Endothelial cell of umbilical vein (primary cell): ENCODE measurements around the gene SCGN. TPM values are rescaled to one million over a fixed set of nuclear protein-coding genes. Genes with fewer than 3 reads are reported as not detected.

Experiments
- BruUV-seq: library from RNA; stranded (reverse); fragments of 400-500 nt; replicated peaks from 2 replicates; lab custom pipeline; 2021; lab: Mats Ljungman, UMichigan
- CTCF ChIA-PET: fragments of 300-600, 350-600 bp; sonication (Branson Sonifier 250); formaldehyde crosslinking; loops from one replicate; lab custom pipeline; 2021; ENCODE audit warnings: antibody characterized with exemption, inconsistent platforms; lab: Charles Lee
- POLR2A ChIA-PET: fragments of 300-600, 350-600 bp; sonication (Branson Sonifier 250); formaldehyde crosslinking; loops from one replicate; lab custom pipeline; 2021; ENCODE audit warnings: antibody characterized with exemption, inconsistent platforms; lab: Charles Lee
- DNase-seq: peaks from one replicate; pipeline ENCODE4 v3.0.0-alpha.2; 2011; ENCODE audit warnings: low read depth, low spot score
- FAIRE-seq: peaks from 2 replicates; lab custom pipeline; 2011; peaks lifted over from hg19 to GRCh38; lab: Jason Lieb, UNC
- H2AFZ ChIP-seq: 2 replicates; pipeline ENCODE4 v1.6.0; 2012; ENCODE audit warnings: low read depth, low read length, control low read depth, inconsistent platforms
- H3K27ac ChIP-seq: 2 replicates; pipeline ENCODE4 v1.5.1; 2011; ENCODE audit warnings: low read depth, mild to moderate bottlenecking, control low read depth, low read length, moderate library complexity; ENCODE audit not compliant: insufficient read depth
- H3K27me3 ChIP-seq, 2 experiments: 2 replicates each; pipeline versions ENCODE4 v1.6.0 to v1.6.1; 2011; ENCODE audit warnings: low read length in 2 of 2, mixed read lengths in 1 of 2; ENCODE audit not compliant: control insufficient read depth in 2 of 2, insufficient read depth in 2 of 2
- H3K36me3 ChIP-seq, 2 experiments: 2 replicates in 1 of 2; 3 replicates in 1 of 2; pipeline ENCODE4 v1.5.1; 2011; ENCODE audit warnings: low read length in 2 of 2, mild to moderate bottlenecking in 1 of 2, moderate library complexity in 1 of 2; ENCODE audit not compliant: control insufficient read depth in 2 of 2, insufficient read depth in 2 of 2; ENCODE audit errors: extremely low read depth in 1 of 2
- H3K4me1 ChIP-seq: 3 replicates; pipeline ENCODE4 v1.5.1; 2011; ENCODE audit warnings: mild to moderate bottlenecking, low read length; ENCODE audit not compliant: control insufficient read depth, insufficient read depth; ENCODE audit errors: extremely low read depth
- H3K4me2 ChIP-seq: 2 replicates; pipeline ENCODE4 v1.6.1; 2011; ENCODE audit warnings: low read length, control low read depth, mixed read lengths; ENCODE audit not compliant: insufficient read depth
- H3K4me3 ChIP-seq, 3 experiments: fragments of 200-600 bp in 1 of 3; sonication (generic), shearing (Covaris generic) in 1 of 3; replicated peaks in 1 of 3; 2 replicates each; pipeline ENCODE4 v1.5.1; 2011 to 2016; ENCODE audit warnings: control low read depth in 3 of 3, low read length in 3 of 3, mild to moderate bottlenecking in 2 of 3, inconsistent platforms in 1 of 3, low read depth in 1 of 3, moderate library complexity in 1 of 3; ENCODE audit not compliant: insufficient read depth in 1 of 3
- H3K79me2 ChIP-seq: 2 replicates; pipeline ENCODE4 v1.6.0; 2012; ENCODE audit warnings: low read length, inconsistent platforms; ENCODE audit not compliant: control insufficient read depth, insufficient read depth
- H3K9ac ChIP-seq: replicated peaks from 2 replicates; pipeline ENCODE3; 2011; ENCODE audit warnings: low read length, control low read depth; ENCODE audit not compliant: insufficient read depth; ENCODE audit errors: extremely low read depth
- H3K9me1 ChIP-seq: replicated peaks from 3 replicates; pipeline ENCODE4 v1.6.0; 2011; ENCODE audit warnings: mild to moderate bottlenecking, low read length; ENCODE audit not compliant: control insufficient read depth, insufficient read depth; ENCODE audit errors: extremely low read depth
- H3K9me3 ChIP-seq: replicated peaks from 2 replicates; pipeline ENCODE4 v1.5.1; 2012; ENCODE audit warnings: low read length, inconsistent platforms; ENCODE audit not compliant: control insufficient read depth, insufficient read depth
- H4K20me1 ChIP-seq: replicated peaks from 2 replicates; pipeline ENCODE3; 2011; ENCODE audit warnings: mild to moderate bottlenecking, low read length; ENCODE audit not compliant: control insufficient read depth, insufficient read depth; ENCODE audit errors: extremely low read depth
- EZH2 ChIP-seq: IDR thresholded peaks from 2 replicates; pipeline ENCODE4 v1.6.1; 2012; ENCODE audit warnings: borderline replicate concordance, low read depth, mild to moderate bottlenecking, moderate library complexity, low read length, inconsistent platforms; ENCODE audit not compliant: severe bottlenecking
- FOS ChIP-seq: IDR thresholded peaks from 2 replicates; pipeline ENCODE4 v1.6.1; 2011; ENCODE audit warnings: mild to moderate bottlenecking, low read length, moderate library complexity, borderline replicate concordance; ENCODE audit not compliant: insufficient read depth
- GATA2 ChIP-seq: IDR thresholded peaks from 2 replicates; pipeline ENCODE4 v1.7.0; 2011; ENCODE audit warnings: low read depth, mild to moderate bottlenecking, moderate library complexity, mixed read lengths, low read length; ENCODE audit not compliant: insufficient read length, insufficient read depth
- JUN ChIP-seq: IDR thresholded peaks from 2 replicates; pipeline ENCODE4 v1.6.1; 2011; ENCODE audit warnings: borderline replicate concordance, low read depth; ENCODE audit not compliant: insufficient read length, insufficient read depth
- MYC ChIP-seq: IDR thresholded peaks from one replicate; pipeline ENCODE4 v1.6.1; 2011; ENCODE audit warnings: mild to moderate bottlenecking, low read depth, low read length
- POLR2A ChIP-seq: IDR thresholded peaks from 2 replicates; pipeline ENCODE4 v1.6.1; 2012; ENCODE audit warnings: low read depth, mild to moderate bottlenecking, control low read depth, low read length
- POLR2AphosphoS5 ChIP-seq: IDR thresholded peaks from 2 replicates; pipeline ENCODE4 v1.6.1; 2012; ENCODE audit warnings: low read depth, mild to moderate bottlenecking, control low read depth, low read length, moderate library complexity; ENCODE audit not compliant: insufficient read depth
- dilution Hi-C: fragments of 300-500 bp; cut with MboI; formaldehyde crosslinking; loops from one replicate; pipeline ENCODE4 v1.15.0; 2019; ENCODE audit warnings: low sequenced_read_pairs; ENCODE audit not compliant: extremely low pct_ligation_motif_present
- intact Hi-C: fragments of 100-400 bp; cut with micrococcal nuclease; formaldehyde crosslinking; loops from one replicate; pipeline ENCODE4 v1.10.0; 2022
- polyA plus RNA-seq, 4 experiments: library from polyadenylated mRNA; depleted of rRNA in 3 of 4; stranded (reverse) in 3 of 4; unstranded in 1 of 4; fragments of >200 nt; gene quantifications; 2 replicates each; pipeline versions ENCODE4 v1.2.1 to v1.2.3, GENCODE V29; 2011 to 2012; ENCODE audit warnings: missing spikeins in 1 of 4
- total RNA-seq: library from RNA; stranded (reverse); gene quantifications from 2 replicates; pipeline ENCODE4 v1.2.3, GENCODE V29; 2021
- TF ChIP-seq, protein P1 (sequence below): IDR thresholded peaks from 2 replicates; pipeline ENCODE4 v1.6.1; 2011; ENCODE audit not compliant: insufficient read depth, insufficient read length
- TF ChIP-seq, protein P2 (sequence below), 2 donors: IDR thresholded peaks; 1 replicate in 1 of 2; 2 replicates in 1 of 2; pipeline ENCODE4 v1.5.1; 2011; ENCODE audit warnings: low read length in 2 of 2, mild to moderate bottlenecking in 2 of 2, moderate library complexity in 2 of 2, control low read depth in 1 of 2, inconsistent platforms in 1 of 2, low read depth in 1 of 2; ENCODE audit not compliant: insufficient read depth in 1 of 2; ENCODE audit errors: extremely low read depth in 1 of 2

The SCGN gene
- total and polyA plus RNA-seq, 2 donors (not counting 3 experiments of a cell fraction or from before 2014, with no cell fraction given), result not detected

DNA sequence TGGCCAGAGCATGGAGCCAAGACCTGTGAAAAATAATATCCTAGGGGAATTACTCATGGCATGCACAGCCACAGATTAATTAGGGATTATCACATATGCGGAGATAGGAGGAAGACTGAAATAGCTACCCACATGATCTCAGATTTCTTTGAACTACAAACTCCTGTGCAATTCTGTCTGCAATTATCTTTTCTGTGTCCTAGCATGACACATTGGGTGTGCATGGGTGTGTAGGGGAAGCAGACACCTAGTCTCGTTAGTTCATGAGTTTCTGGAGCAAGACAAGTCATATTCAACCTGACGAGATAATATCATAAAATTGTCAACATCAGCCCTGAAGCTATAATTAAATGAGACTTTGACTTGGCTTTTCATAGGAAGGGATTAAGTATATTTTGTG is 98.9 kb downstream of the SCGN start:
- Histone ChIP-seq H3K9ac (no peak overlapping the region), H3K9me1 (no peaks in the 10 kb centered on the region), H3K4me3 (no peak overlapping the region), H2AFZ (no peak overlapping the region), H3K4me2 (no peak overlapping the region), H3K4me1 (no peaks in the 10 kb centered on the region), H3K9me3 (no peaks in the 10 kb centered on the region), H3K27me3 (peaks cover 0 to 2% of the 10 kb centered on the region in 2 experiments), H3K79me2 (no peaks in the 10 kb centered on the region), H3K27ac (no peak overlapping the region), H3K36me3 (no peaks in the 10 kb centered on the region), H4K20me1 (no peaks in the 10 kb centered on the region)
- TF ChIP-seq POLR2AphosphoS5 (no peak), POLR2A (no peak), FOS (no peak), MYC (no peak), GATA2 (no peak), JUN (no peak), EZH2 (no peak)
- TF ChIP-seq, protein P1, sequence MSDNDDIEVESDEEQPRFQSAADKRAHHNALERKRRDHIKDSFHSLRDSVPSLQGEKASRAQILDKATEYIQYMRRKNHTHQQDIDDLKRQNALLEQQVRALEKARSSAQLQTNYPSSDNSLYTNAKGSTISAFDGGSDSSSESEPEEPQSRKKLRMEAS, result no peak
- TF ChIP-seq, protein P2, sequence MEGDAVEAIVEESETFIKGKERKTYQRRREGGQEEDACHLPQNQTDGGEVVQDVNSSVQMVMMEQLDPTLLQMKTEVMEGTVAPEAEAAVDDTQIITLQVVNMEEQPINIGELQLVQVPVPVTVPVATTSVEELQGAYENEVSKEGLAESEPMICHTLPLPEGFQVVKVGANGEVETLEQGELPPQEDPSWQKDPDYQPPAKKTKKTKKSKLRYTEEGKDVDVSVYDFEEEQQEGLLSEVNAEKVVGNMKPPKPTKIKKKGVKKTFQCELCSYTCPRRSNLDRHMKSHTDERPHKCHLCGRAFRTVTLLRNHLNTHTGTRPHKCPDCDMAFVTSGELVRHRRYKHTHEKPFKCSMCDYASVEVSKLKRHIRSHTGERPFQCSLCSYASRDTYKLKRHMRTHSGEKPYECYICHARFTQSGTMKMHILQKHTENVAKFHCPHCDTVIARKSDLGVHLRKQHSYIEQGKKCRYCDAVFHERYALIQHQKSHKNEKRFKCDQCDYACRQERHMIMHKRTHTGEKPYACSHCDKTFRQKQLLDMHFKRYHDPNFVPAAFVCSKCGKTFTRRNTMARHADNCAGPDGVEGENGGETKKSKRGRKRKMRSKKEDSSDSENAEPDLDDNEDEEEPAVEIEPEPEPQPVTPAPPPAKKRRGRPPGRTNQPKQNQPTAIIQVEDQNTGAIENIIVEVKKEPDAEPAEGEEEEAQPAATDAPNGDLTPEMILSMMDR (IDR thresholded peaks at IDR 0.05; ENCODE audit: extremely low read depth in 1 of 2, insufficient read depth in 1 of 2, low read depth in 1 of 2, low read length in 2 of 2), result no peak
- ChIA-PET CTCF (interaction anchor here (1.2 to 1.3 kb wide), 2 partner anchors 10 to 33 kb away, joined by 3 to 5 read pairs; no protein-coding TSS in a partner anchor), POLR2A (no interaction called here)
- FAIRE-seq (no peak), DNase-seq (no peak)
- intact Hi-C loops (no loop called here), dilution Hi-C loops (no loop called here)
- BruUV-seq, result no TSS peak

Other genes starting within 250 kb of the SCGN start
- gene SLC17A4, start 102.5 kb downstream of the SCGN start, total RNA-seq, result not detected in 2 replicates
- gene SLC17A4, start 102.5 kb downstream of the SCGN start, polyA plus RNA-seq, result not detected in 2 replicates
- not detected in 2 replicates for gene SLC17A1, start 179.8 kb downstream of the SCGN start, total RNA-seq
- not detected in 2 replicates for gene SLC17A1, start 179.8 kb downstream of the SCGN start, polyA plus RNA-seq
- gene SLC17A3, start 222.0 kb downstream of the SCGN start, total RNA-seq, result not detected in 2 replicates
- not detected in 2 replicates for gene SLC17A3, start 222.0 kb downstream of the SCGN start, polyA plus RNA-seq